ENCODE results near the gene RNF215.

Gene RNF215

GRCh38 chr22:30332551-30332950 is 54.7 kb downstream of the RNF215 start:
- DNase-seq (ENCODE audit: low spot score), result no peak

Measured in AG08396 (cell line).